ENCODE data around the gene TDRD9. TPM values are rescaled to one million over a fixed set of nuclear protein-coding genes. Genes with fewer than 3 reads are reported as not detected.

TDRD9 gene
- total RNA-seq, 4 donors from 2014 or later: 0.17 to 1.5 (median 0.31) TPM; not detected in 1

GRCh38 chr14:104091927-104092771 lies 163.9 kb downstream of the TDRD9 start:
- Histone ChIP-seq H3K27me3 (peaks cover 0 to 16% (median 16%) of the 10 kb centered on the region in 3 donors), H3K27ac (no peak overlapping the region)

GRCh38 chr14:104092931-104093365 lies 164.7 kb downstream of the TDRD9 start:
- no peak overlapping the region for H3K27ac ChIP-seq
- H3K4me3 ChIP-seq: no peak overlapping the region
- H3K36me3 ChIP-seq: no peaks in the 10 kb centered on the region
- in situ Hi-C loops (cut with MboI; ENCODE audit: low sequenced_read_pairs in 4 of 4): no loop called here
- peaks cover 0 to 12% (median 8%) of the 10 kb centered on the region in 3 donors for H3K27me3 ChIP-seq
- TF ChIP-seq POLR2A (IDR thresholded peaks at IDR 0.05): no peak
- no peak for TF ChIP-seq CTCF (IDR thresholded peaks at IDR 0.05 in 4 of 5, conservative IDR thresholded peaks at IDR 0.05 in 1 of 5)
- DNase-seq: peak in 1 of 2 donors; percentile 5
- intact Hi-C loops (cut with DNase I; ENCODE audit: low total_unique reads): no loop called here
- H3K4me1 ChIP-seq: no peaks in the 10 kb centered on the region
- no peak for ATAC-seq
- H3K9me3 ChIP-seq: no peaks in the 10 kb centered on the region

More at GRCh38 chr14:104091927-104092771, 163.9 kb downstream of the TDRD9 start:
- H3K36me3 ChIP-seq: no peaks in the 10 kb centered on the region
- intact Hi-C loops (cut with DNase I; ENCODE audit: low total_unique reads): no loop called here
- H3K4me3 ChIP-seq: no peak overlapping the region
- ATAC-seq: no peak
- in situ Hi-C loops (cut with MboI; ENCODE audit: low sequenced_read_pairs in 4 of 4): no loop called here
- peak in 1 of 2 donors; percentile 8 for DNase-seq
- H3K4me1 ChIP-seq: no peaks in the 10 kb centered on the region
- TF ChIP-seq CTCF (IDR thresholded peaks at IDR 0.05 in 4 of 5, conservative IDR thresholded peaks at IDR 0.05 in 1 of 5) (no peak), POLR2A (IDR thresholded peaks at IDR 0.05) (no peak)
- H3K9me3 ChIP-seq: no peaks in the 10 kb centered on the region

GRCh38 chr14:104093366-104094055 lies 165.3 kb downstream of the TDRD9 start:
- Histone ChIP-seq H3K36me3 (no peaks in the 10 kb centered on the region), H3K27ac (no peak overlapping the region), H3K4me1 (no peaks in the 10 kb centered on the region), H3K27me3 (peaks cover 0 to 12% (median 7%) of the 10 kb centered on the region in 3 donors), H3K4me3 (no peak overlapping the region), H3K9me3 (no peaks in the 10 kb centered on the region)
- in situ Hi-C loops (cut with MboI; ENCODE audit: low sequenced_read_pairs in 4 of 4): no loop called here
- ATAC-seq (no peak), DNase-seq (no peak)
- intact Hi-C loops (cut with DNase I; ENCODE audit: low total_unique reads): no loop called here
- TF ChIP-seq POLR2A (IDR thresholded peaks at IDR 0.05): no peak
- no peak for TF ChIP-seq CTCF (IDR thresholded peaks at IDR 0.05 in 4 of 5, conservative IDR thresholded peaks at IDR 0.05 in 1 of 5)

- no peak for ATAC-seq
- in situ Hi-C loops (cut with MboI; ENCODE audit: low sequenced_read_pairs in 4 of 4) (no loop called here), intact Hi-C loops (cut with DNase I; ENCODE audit: low total_unique reads) (no loop called here)
Observed at GRCh38 chr14:104094056-104094708, 165.9 kb downstream of the TDRD9 start.

More at GRCh38 chr14:104094056-104094708, 165.9 kb downstream of the TDRD9 start:
- H3K9me3 ChIP-seq: no peaks in the 10 kb centered on the region
- H3K36me3 ChIP-seq: no peaks in the 10 kb centered on the region
- no peaks in the 10 kb centered on the region for H3K4me1 ChIP-seq
- H3K4me3 ChIP-seq: no peak overlapping the region
- no peak for DNase-seq
- no peak overlapping the region for H3K27ac ChIP-seq
- peaks cover 0 to 12% (median 7%) of the 10 kb centered on the region in 3 donors for H3K27me3 ChIP-seq
- TF ChIP-seq POLR2A (IDR thresholded peaks at IDR 0.05) (no peak), CTCF (IDR thresholded peaks at IDR 0.05 in 4 of 5, conservative IDR thresholded peaks at IDR 0.05 in 1 of 5) (no peak)
